ENCODE data around the gene SNCB.

The SNCB gene

GRCh38 chr5:176629853-176630680 is at the start of gene SNCB, which contains the start of gene EIF4E1B:
Gene SNCB (minus strand): TSS chr5:176630534. CDS start chr5:176629654, 880 bp downstream.
Gene EIF4E1B (plus strand): TSS chr5:176630675. CDS start chr5:176642788, 12,113 bp downstream.
- DNase-seq, result no peak

GRCh38 chr5:176679365-176680225 is 49.3 kb upstream of the SNCB start:
- no peak for DNase-seq

- DNase-seq, result no peak
Measured at GRCh38 chr5:176678584-176678983, 48.2 kb upstream of the SNCB start.

- DNase-seq, result no peak
Measured at GRCh38 chr5:176677209-176677939, 47.0 kb upstream of the SNCB start.

GRCh38 chr5:176676361-176676824 is 46.1 kb upstream of the SNCB start:
- no peak for DNase-seq

- DNase-seq, result no peak
Measured at GRCh38 chr5:176675676-176676360, 45.5 kb upstream of the SNCB start.

GRCh38 chr5:176674799-176675198 is 44.5 kb upstream of the SNCB start:
- no peak for DNase-seq

- no peak for DNase-seq
Measured at GRCh38 chr5:176673651-176674583, 43.6 kb upstream of the SNCB start.

GRCh38 chr5:176671890-176672747 is 41.8 kb upstream of the SNCB start:
- no peak for DNase-seq

- no peak for DNase-seq
Measured at GRCh38 chr5:176671399-176671798, 41.1 kb upstream of the SNCB start.

- peak; percentile 79 for DNase-seq
Measured at GRCh38 chr5:176670449-176670848, 40.1 kb upstream of the SNCB start.

- no peak for DNase-seq
Measured at GRCh38 chr5:176667637-176668036, 37.3 kb upstream of the SNCB start.

- no peak for DNase-seq
Measured at GRCh38 chr5:176665517-176665916, 35.2 kb upstream of the SNCB start.

- DNase-seq, result no peak
Measured at GRCh38 chr5:176664886-176665285, 34.6 kb upstream of the SNCB start.

GRCh38 chr5:176664479-176664878 is 34.1 kb upstream of the SNCB start:
- no peak for DNase-seq

GRCh38 chr5:176663566-176663965 is 33.2 kb upstream of the SNCB start:
- no peak for DNase-seq

GRCh38 chr5:176662371-176663333 is 32.3 kb upstream of the SNCB start:
- DNase-seq, result no peak

GRCh38 chr5:176661676-176662075 is 31.3 kb upstream of the SNCB start:
- DNase-seq, result no peak
